ENCODE results near the gene MFAP5.

MFAP5 gene

DNA sequence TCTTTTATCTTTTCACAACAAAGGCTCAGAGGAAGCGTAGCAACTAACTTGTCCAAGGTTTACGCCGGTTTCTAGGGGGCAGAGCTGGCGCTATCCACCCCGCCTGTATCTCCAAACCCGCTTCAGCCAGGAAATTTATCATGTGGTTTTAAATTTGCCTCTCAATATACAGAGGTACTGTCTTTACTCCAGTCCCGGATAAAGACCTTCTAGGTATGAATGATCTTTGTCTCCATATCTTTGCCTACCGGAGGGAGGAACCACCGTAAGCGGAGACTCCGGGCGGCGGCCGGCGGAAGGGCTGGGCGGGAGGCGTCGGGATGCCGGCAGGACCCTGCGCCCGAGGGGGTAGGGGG is 34.5 kb upstream of the MFAP5 start:
- no peak for TF ChIP-seq POLR2A (IDR thresholded peaks at IDR 0.05; ENCODE audit: low read depth, low read length)
- no peak for TF ChIP-seq POLR2AphosphoS5 (IDR thresholded peaks at IDR 0.05; ENCODE audit: low read depth, low read length)
- TF ChIP-seq POU2F2 (IDR thresholded peaks at IDR 0.05; ENCODE audit: low read depth, low read length): no peak
- no peak for TF ChIP-seq TAF1 (IDR thresholded peaks at IDR 0.05; ENCODE audit: low read depth, low read length)
- TF ChIP-seq SPI1 (IDR thresholded peaks at IDR 0.05; ENCODE audit: low read depth, low read length): no peak
- TF ChIP-seq PAX5 (IDR thresholded peaks at IDR 0.05; ENCODE audit: insufficient read depth, low read length, severe bottlenecking): no peak
- FAIRE-seq: no peak
- DNase-seq (ENCODE audit: insufficient read length, low spot score): no peak

DNA sequence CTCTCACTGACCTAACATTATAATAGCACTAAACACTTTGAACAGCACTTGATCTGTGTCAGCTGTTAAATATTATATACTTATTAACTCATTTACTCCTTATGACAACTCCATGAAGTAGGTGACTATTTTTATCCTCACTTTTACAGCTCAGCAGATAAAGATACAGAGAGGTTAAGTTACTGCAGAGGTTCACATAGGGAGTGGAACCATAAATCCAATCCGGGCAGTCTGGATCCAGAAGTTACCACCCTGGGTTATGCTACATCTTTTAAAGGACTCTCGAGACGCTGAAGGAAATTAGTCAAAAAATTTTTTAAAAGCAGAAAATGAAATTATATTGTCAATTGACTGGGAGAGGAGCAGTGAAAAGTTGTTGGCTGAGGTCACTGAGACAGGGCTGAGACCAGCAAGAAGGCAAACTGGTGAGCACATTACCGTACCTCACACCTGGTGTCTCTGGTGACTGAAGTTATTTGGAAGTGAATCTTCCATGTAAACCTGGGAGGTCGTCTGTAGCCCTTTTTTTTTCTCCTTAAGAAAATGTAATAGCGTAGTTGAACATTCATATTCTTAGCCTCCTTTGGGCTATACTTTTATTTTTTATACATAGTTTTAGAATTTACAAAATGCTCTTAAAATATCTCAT is 33.9 kb upstream of the MFAP5 start:
- DNase-seq (ENCODE audit: insufficient read length, low spot score): no peak
- TF ChIP-seq POLR2AphosphoS5 (IDR thresholded peaks at IDR 0.05; ENCODE audit: low read depth, low read length) (no peak), POU2F2 (IDR thresholded peaks at IDR 0.05; ENCODE audit: low read depth, low read length) (no peak), POLR2A (IDR thresholded peaks at IDR 0.05; ENCODE audit: low read depth, low read length) (no peak), PAX5 (IDR thresholded peaks at IDR 0.05; ENCODE audit: insufficient read depth, low read length, severe bottlenecking) (no peak), SPI1 (IDR thresholded peaks at IDR 0.05; ENCODE audit: low read depth, low read length) (no peak), TAF1 (IDR thresholded peaks at IDR 0.05; ENCODE audit: low read depth, low read length) (no peak)
- no peak for FAIRE-seq

DNA sequence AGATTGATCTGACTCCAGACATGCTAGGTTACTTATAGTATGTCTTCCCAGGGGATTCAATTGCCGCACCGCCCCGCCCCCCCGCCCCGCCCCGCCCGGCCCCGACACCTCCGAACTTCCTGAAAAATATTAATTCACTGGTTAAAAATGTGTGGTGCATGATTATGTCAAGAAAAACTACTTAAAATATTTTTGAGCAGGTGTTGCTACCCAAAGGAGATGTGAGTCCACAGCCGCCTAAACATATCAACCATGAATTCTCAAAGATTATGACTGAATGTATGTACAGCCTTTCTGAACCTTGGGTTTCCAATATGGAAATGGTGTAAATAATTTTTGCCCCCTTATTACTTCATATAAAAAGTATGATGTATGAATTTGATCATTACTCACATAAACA is 32.5 kb upstream of the MFAP5 start:
- DNase-seq (ENCODE audit: insufficient read length, low spot score) (no peak), FAIRE-seq (no peak)
- TF ChIP-seq POLR2A (IDR thresholded peaks at IDR 0.05; ENCODE audit: low read depth, low read length) (no peak), TAF1 (IDR thresholded peaks at IDR 0.05; ENCODE audit: low read depth, low read length) (no peak), PAX5 (IDR thresholded peaks at IDR 0.05; ENCODE audit: insufficient read depth, low read length, severe bottlenecking) (no peak), POLR2AphosphoS5 (IDR thresholded peaks at IDR 0.05; ENCODE audit: low read depth, low read length) (no peak), POU2F2 (IDR thresholded peaks at IDR 0.05; ENCODE audit: low read depth, low read length) (no peak), SPI1 (IDR thresholded peaks at IDR 0.05; ENCODE audit: low read depth, low read length) (no peak)

DNA sequence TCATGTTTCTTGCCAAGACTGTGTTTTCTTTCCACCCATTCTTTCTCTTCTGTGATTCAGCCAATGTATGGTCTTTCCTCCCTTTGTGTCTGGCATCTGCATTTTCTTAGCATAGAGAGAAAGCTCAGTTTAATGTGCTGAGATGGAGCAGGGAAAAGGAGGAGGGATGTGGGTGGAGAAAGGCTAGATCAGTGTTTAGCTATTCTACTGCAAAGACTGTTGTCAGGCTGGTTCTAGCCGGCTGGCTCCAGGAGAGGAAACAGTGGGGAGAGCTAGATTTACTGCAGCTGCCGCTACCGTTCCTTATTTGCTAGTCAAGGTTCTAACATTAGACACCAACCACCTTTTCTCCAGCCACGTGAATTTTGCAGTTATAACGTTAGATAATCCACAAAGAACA is 29.9 kb upstream of the MFAP5 start:
- DNase-seq (ENCODE audit: insufficient read length, low spot score): no peak
- TF ChIP-seq PAX5 (IDR thresholded peaks at IDR 0.05; ENCODE audit: insufficient read depth, low read length, severe bottlenecking) (no peak), SPI1 (IDR thresholded peaks at IDR 0.05; ENCODE audit: low read depth, low read length) (no peak), POLR2AphosphoS5 (IDR thresholded peaks at IDR 0.05; ENCODE audit: low read depth, low read length) (no peak), TAF1 (IDR thresholded peaks at IDR 0.05; ENCODE audit: low read depth, low read length) (no peak), POLR2A (IDR thresholded peaks at IDR 0.05; ENCODE audit: low read depth, low read length) (no peak), POU2F2 (IDR thresholded peaks at IDR 0.05; ENCODE audit: low read depth, low read length) (no peak)
- no peak for FAIRE-seq

DNA sequence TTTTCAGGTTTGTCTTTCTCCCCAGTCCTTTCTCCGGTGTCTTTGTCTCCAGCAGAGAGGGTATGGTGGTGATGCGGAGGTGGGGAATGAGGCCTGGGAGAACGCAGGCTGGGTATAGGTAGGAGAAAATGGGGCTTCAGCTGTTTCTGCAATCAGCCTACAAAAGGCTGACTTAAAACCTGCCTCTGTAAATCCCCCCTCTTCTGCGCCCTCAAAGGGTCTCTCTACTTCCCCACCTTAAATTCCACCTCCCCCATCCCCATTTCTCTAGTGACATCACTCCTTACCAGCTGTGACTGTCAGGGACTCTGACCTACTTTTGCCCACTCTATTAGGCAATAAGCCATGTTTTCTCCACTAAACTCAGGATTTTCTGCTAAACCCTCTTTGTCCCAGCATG is 27.1 kb upstream of the MFAP5 start:
- no peak for TF ChIP-seq PAX5 (IDR thresholded peaks at IDR 0.05; ENCODE audit: insufficient read depth, low read length, severe bottlenecking)
- no peak for TF ChIP-seq SPI1 (IDR thresholded peaks at IDR 0.05; ENCODE audit: low read depth, low read length)
- TF ChIP-seq POLR2AphosphoS5 (IDR thresholded peaks at IDR 0.05; ENCODE audit: low read depth, low read length): no peak
- no peak for TF ChIP-seq POU2F2 (IDR thresholded peaks at IDR 0.05; ENCODE audit: low read depth, low read length)
- TF ChIP-seq TAF1 (IDR thresholded peaks at IDR 0.05; ENCODE audit: low read depth, low read length): no peak
- TF ChIP-seq POLR2A (IDR thresholded peaks at IDR 0.05; ENCODE audit: low read depth, low read length): no peak
- DNase-seq (ENCODE audit: insufficient read length, low spot score) (no peak), FAIRE-seq (no peak)

DNA sequence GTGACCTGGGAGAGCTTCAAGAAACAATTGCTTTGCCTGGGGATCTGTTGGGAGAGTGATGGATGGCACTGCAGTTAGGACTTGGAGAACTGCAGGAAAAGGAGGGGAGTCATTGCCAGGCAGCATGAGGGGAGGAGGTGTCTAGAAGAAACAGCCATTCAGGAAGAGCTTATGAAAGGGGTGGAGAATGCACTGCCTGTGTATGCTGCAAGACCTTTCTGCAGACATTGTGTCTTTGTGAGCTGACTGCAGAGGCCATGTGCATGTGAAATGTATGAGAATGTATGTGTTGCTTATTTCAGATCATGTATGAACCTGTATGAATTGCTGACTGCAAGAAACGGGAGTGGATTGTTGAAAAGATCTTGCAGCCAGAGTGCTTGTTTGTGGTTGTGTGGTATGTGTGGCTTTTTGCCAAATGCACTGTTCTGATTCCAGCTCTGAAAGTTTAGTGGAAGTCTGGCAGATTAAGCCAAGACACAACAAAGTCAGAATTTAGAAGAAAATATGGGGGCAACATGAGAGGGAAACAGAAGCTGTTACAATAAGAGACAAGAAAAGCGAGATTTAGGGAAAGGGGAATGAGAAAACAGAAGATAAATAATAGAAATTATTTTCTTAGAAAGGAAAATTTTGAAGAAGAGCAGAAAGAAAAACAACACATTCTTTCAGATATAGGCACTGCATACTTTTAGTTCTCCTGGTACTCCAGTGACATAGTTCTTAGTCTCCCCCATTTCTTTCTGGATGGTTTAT is 25.4 kb upstream of the MFAP5 start:
- no peak for FAIRE-seq
- no peak for TF ChIP-seq SPI1 (IDR thresholded peaks at IDR 0.05; ENCODE audit: low read depth, low read length)
- TF ChIP-seq PAX5 (IDR thresholded peaks at IDR 0.05; ENCODE audit: insufficient read depth, low read length, severe bottlenecking): no peak
- TF ChIP-seq POLR2AphosphoS5 (IDR thresholded peaks at IDR 0.05; ENCODE audit: low read depth, low read length): no peak
- no peak for TF ChIP-seq TAF1 (IDR thresholded peaks at IDR 0.05; ENCODE audit: low read depth, low read length)
- no peak for TF ChIP-seq POLR2A (IDR thresholded peaks at IDR 0.05; ENCODE audit: low read depth, low read length)
- TF ChIP-seq POU2F2 (IDR thresholded peaks at IDR 0.05; ENCODE audit: low read depth, low read length): no peak
- DNase-seq (ENCODE audit: insufficient read length, low spot score): no peak

DNA sequence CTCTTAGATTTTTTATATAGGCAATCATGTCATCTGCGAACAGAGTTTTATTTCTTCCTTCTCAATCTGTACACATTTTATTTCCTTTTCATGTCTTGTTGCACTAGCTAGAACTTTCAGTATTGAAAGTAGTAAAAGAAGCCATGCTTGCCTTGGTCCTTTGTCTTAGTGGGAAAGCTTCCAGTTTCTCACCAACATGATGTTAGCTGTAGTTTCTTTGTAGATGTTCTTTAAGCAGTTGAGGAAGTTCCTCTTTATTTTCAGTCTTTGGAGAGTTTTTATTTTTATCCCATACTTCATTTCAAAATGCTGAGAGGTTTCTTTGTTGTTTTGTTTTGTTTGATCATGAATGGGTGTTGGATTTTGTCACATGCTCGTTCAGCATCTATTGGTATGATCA is 22.4 kb upstream of the MFAP5 start:
- DNase-seq (ENCODE audit: insufficient read length, low spot score) (no peak), FAIRE-seq (no peak)
- TF ChIP-seq POU2F2 (IDR thresholded peaks at IDR 0.05; ENCODE audit: low read depth, low read length): no peak
- no peak for TF ChIP-seq POLR2A (IDR thresholded peaks at IDR 0.05; ENCODE audit: low read depth, low read length)
- no peak for TF ChIP-seq PAX5 (IDR thresholded peaks at IDR 0.05; ENCODE audit: insufficient read depth, low read length, severe bottlenecking)
- TF ChIP-seq TAF1 (IDR thresholded peaks at IDR 0.05; ENCODE audit: low read depth, low read length): no peak
- TF ChIP-seq SPI1 (IDR thresholded peaks at IDR 0.05; ENCODE audit: low read depth, low read length): no peak
- no peak for TF ChIP-seq POLR2AphosphoS5 (IDR thresholded peaks at IDR 0.05; ENCODE audit: low read depth, low read length)

DNA sequence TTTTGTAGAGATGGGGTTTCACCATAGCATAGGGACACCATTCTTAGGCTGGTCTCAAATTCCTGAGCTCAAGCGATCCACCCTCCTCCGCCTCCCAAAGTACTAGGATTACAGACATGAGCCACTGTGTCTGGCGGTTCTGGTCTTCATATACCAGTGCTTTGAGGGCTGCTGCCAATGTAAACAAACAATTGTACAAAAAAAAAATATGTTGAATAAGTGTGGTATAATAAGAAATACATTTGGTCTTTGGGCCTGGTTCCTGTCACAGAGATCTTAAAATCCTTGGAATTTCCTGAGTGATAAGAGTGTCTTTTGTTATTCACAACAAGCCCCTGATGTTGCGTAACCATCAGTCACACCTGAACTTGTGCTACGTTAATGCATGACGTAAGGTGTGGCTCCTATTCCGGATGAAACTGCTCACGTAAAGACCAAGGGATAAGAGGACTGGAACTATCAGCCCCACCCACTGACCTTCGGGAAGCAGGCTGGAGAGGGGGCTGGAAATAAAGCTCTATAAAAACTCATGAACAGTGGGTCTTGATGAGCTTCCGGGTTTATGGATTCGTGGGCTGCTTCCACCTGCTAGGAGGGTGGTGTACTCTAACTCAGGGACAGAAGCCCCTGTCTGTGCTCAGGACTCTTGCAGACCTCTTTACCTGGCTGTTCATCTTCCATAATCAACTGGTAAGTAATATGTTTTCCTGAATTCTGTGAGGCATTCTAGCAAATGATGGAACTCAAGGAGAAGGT is 18.7 kb upstream of the MFAP5 start:
- no peak for TF ChIP-seq POLR2AphosphoS5 (IDR thresholded peaks at IDR 0.05; ENCODE audit: low read depth, low read length)
- TF ChIP-seq SPI1 (IDR thresholded peaks at IDR 0.05; ENCODE audit: low read depth, low read length): no peak
- no peak for TF ChIP-seq TAF1 (IDR thresholded peaks at IDR 0.05; ENCODE audit: low read depth, low read length)
- no peak for TF ChIP-seq POU2F2 (IDR thresholded peaks at IDR 0.05; ENCODE audit: low read depth, low read length)
- no peak for TF ChIP-seq PAX5 (IDR thresholded peaks at IDR 0.05; ENCODE audit: insufficient read depth, low read length, severe bottlenecking)
- TF ChIP-seq POLR2A (IDR thresholded peaks at IDR 0.05; ENCODE audit: low read depth, low read length): no peak
- DNase-seq (ENCODE audit: insufficient read length, low spot score) (no peak), FAIRE-seq (no peak)

DNA sequence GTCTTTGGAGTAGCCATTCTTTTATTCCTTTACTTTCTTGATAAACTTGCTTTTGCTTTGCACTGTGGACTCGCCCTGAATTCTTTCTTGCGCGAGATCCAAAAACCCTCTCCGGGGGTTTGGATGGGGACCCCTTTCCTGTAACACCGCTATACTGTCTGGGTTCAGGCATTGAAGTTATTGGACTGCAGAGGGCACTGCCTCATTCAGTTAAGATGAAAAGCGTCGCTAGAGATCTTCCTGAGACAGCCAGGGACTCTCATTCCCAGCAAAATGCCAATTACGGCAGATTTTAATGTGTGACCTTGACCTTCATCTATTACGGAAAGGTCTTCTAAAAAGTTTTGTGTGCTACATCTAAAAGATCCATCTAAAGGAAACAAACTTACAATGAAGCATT is 17.9 kb upstream of the MFAP5 start:
- TF ChIP-seq SPI1 (IDR thresholded peaks at IDR 0.05; ENCODE audit: low read depth, low read length) (no peak), POLR2A (IDR thresholded peaks at IDR 0.05; ENCODE audit: low read depth, low read length) (no peak), TAF1 (IDR thresholded peaks at IDR 0.05; ENCODE audit: low read depth, low read length) (no peak), POU2F2 (IDR thresholded peaks at IDR 0.05; ENCODE audit: low read depth, low read length) (no peak), POLR2AphosphoS5 (IDR thresholded peaks at IDR 0.05; ENCODE audit: low read depth, low read length) (no peak), PAX5 (IDR thresholded peaks at IDR 0.05; ENCODE audit: insufficient read depth, low read length, severe bottlenecking) (no peak)
- DNase-seq (ENCODE audit: insufficient read length, low spot score): no peak

More for the DNA sequence above, 17.9 kb upstream of the MFAP5 start:
- FAIRE-seq: no peak

Data from GM12891 (cell line).